ENCODE measurements around the gene RNF217. TPM values are rescaled to one million over a fixed set of nuclear protein-coding genes. Genes with fewer than 3 reads are reported as not detected.

RNF217 gene
- total and polyA plus RNA-seq, 8 donors: 3.4 to 14.3 (median 8.0) TPM

GRCh38 chr6:125041740-125042459 lies 79.7 kb downstream of the RNF217 start:
- H3K27ac ChIP-seq: no peak overlapping the region
- DNase-seq: no peak
- no peak for TF ChIP-seq CTCF (IDR thresholded peaks at IDR 0.05)
- 87 to 93% methylated on average over 3 of the region's 3 CpGs for WGBS, 2 donors
- no peak overlapping the region for H3K4me3 ChIP-seq
- FAIRE-seq: no peak
- no peaks in the 10 kb centered on the region for H3K36me3 ChIP-seq
- no peaks in the 10 kb centered on the region for H3K27me3 ChIP-seq
- intact Hi-C loops (cut with DNase I): no loop called here
- no peak for ATAC-seq
- H3K9me3 ChIP-seq: no peaks in the 10 kb centered on the region
- no peaks in the 10 kb centered on the region for H3K4me1 ChIP-seq

GRCh38 chr6:125044066-125044465 lies 81.8 kb downstream of the RNF217 start:
- FAIRE-seq (no peak), DNase-seq (no peak), ATAC-seq (no peak)
- TF ChIP-seq CTCF (IDR thresholded peaks at IDR 0.05): no peak
- Histone ChIP-seq H3K4me1 (no peaks in the 10 kb centered on the region), H3K9me3 (no peaks in the 10 kb centered on the region), H3K27ac (no peak overlapping the region), H3K4me3 (no peak overlapping the region), H3K36me3 (no peaks in the 10 kb centered on the region), H3K27me3 (no peaks in the 10 kb centered on the region)
- intact Hi-C loops (cut with DNase I): no loop called here
- 64 to 78% methylated on average over 3 of the region's 3 CpGs for WGBS, 2 donors

- H3K9me3 ChIP-seq: no peaks in the 10 kb centered on the region
- H3K27ac ChIP-seq: no peak overlapping the region
- no peaks in the 10 kb centered on the region for H3K27me3 ChIP-seq
- no peaks in the 10 kb centered on the region for H3K4me1 ChIP-seq
- DNase-seq (no peak), FAIRE-seq (no peak), ATAC-seq (no peak)
- H3K36me3 ChIP-seq: no peaks in the 10 kb centered on the region
- no peak for TF ChIP-seq CTCF (IDR thresholded peaks at IDR 0.05)
- intact Hi-C loops (cut with DNase I): no loop called here
- H3K4me3 ChIP-seq: no peak overlapping the region
- WGBS, 2 donors: 96 to 97% methylated on average over 2 of the region's 2 CpGs
These were observed 82.4 kb downstream of the RNF217 start for GRCh38 chr6:125044667-125045066.

- no peaks in the 10 kb centered on the region for H3K4me1 ChIP-seq
- H3K27me3 ChIP-seq: no peaks in the 10 kb centered on the region
- H3K9me3 ChIP-seq: no peaks in the 10 kb centered on the region
- H3K27ac ChIP-seq: no peak overlapping the region
- ATAC-seq (no peak), DNase-seq (no peak), FAIRE-seq (no peak)
- 86% methylated on average over 7 of the region's 7 CpGs for WGBS, 2 donors
- TF ChIP-seq CTCF (IDR thresholded peaks at IDR 0.05): no peak
- H3K36me3 ChIP-seq: no peaks in the 10 kb centered on the region
- no peak overlapping the region for H3K4me3 ChIP-seq
- intact Hi-C loops (cut with DNase I): no loop called here
These were observed 84.1 kb downstream of the RNF217 start for GRCh38 chr6:125046107-125046925.

- no peak for ATAC-seq
- Histone ChIP-seq H3K27me3 (no peaks in the 10 kb centered on the region), H3K4me3 (no peak overlapping the region), H3K36me3 (no peaks in the 10 kb centered on the region), H3K4me1 (no peaks in the 10 kb centered on the region), H3K27ac (no peak overlapping the region), H3K9me3 (no peaks in the 10 kb centered on the region)
- no peak for TF ChIP-seq CTCF (IDR thresholded peaks at IDR 0.05)
- no peak for DNase-seq
- WGBS, 2 donors: 52 to 54% methylated on average over 2 of the region's 2 CpGs
- intact Hi-C loops (cut with DNase I): no loop called here
- no peak for FAIRE-seq
These were observed 86.0 kb downstream of the RNF217 start for GRCh38 chr6:125048274-125048673.
